ENCODE results near the gene SYAP1.

DNA sequence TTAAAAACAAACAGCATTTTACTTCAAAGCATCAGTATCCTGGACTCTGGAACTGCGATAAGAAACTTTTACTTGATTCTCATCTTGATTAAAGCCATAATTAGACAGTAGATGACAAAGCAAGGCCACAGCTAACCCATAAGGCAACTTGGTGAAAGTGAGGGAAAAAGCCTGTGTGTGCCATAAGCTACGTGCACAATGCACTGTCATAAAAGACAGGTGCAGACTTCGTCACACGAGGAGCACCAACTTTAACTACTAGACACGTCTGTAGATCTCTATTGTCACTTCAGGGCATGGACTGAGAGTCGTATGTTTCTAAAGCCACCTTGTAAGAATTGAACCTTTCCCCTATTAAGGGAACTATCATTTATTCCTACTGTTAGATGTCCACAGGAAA lies 20.0 kb upstream of the SYAP1 start:
- TF ChIP-seq, protein P1, sequence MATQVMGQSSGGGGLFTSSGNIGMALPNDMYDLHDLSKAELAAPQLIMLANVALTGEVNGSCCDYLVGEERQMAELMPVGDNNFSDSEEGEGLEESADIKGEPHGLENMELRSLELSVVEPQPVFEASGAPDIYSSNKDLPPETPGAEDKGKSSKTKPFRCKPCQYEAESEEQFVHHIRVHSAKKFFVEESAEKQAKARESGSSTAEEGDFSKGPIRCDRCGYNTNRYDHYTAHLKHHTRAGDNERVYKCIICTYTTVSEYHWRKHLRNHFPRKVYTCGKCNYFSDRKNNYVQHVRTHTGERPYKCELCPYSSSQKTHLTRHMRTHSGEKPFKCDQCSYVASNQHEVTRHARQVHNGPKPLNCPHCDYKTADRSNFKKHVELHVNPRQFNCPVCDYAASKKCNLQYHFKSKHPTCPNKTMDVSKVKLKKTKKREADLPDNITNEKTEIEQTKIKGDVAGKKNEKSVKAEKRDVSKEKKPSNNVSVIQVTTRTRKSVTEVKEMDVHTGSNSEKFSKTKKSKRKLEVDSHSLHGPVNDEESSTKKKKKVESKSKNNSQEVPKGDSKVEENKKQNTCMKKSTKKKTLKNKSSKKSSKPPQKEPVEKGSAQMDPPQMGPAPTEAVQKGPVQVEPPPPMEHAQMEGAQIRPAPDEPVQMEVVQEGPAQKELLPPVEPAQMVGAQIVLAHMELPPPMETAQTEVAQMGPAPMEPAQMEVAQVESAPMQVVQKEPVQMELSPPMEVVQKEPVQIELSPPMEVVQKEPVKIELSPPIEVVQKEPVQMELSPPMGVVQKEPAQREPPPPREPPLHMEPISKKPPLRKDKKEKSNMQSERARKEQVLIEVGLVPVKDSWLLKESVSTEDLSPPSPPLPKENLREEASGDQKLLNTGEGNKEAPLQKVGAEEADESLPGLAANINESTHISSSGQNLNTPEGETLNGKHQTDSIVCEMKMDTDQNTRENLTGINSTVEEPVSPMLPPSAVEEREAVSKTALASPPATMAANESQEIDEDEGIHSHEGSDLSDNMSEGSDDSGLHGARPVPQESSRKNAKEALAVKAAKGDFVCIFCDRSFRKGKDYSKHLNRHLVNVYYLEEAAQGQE (IDR thresholded peaks at IDR 0.05; ENCODE audit: unreplicated experiment), result no peak
- TF ChIP-seq, protein P2, sequence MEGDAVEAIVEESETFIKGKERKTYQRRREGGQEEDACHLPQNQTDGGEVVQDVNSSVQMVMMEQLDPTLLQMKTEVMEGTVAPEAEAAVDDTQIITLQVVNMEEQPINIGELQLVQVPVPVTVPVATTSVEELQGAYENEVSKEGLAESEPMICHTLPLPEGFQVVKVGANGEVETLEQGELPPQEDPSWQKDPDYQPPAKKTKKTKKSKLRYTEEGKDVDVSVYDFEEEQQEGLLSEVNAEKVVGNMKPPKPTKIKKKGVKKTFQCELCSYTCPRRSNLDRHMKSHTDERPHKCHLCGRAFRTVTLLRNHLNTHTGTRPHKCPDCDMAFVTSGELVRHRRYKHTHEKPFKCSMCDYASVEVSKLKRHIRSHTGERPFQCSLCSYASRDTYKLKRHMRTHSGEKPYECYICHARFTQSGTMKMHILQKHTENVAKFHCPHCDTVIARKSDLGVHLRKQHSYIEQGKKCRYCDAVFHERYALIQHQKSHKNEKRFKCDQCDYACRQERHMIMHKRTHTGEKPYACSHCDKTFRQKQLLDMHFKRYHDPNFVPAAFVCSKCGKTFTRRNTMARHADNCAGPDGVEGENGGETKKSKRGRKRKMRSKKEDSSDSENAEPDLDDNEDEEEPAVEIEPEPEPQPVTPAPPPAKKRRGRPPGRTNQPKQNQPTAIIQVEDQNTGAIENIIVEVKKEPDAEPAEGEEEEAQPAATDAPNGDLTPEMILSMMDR (conservative IDR thresholded peaks at IDR 0.05; ENCODE audit: low read depth in 2 of 2), result no peak
- TF ChIP-seq POLR2AphosphoS5 (IDR thresholded peaks at IDR 0.05; ENCODE audit: low read depth), result no peak
- TF ChIP-seq EZH2 (IDR thresholded peaks at IDR 0.05; ENCODE audit: low read depth, unreplicated experiment), result no peak
- no peak for TF ChIP-seq NANOG (IDR thresholded peaks at IDR 0.05; ENCODE audit: borderline replicate concordance)
- TF ChIP-seq, protein P3, sequence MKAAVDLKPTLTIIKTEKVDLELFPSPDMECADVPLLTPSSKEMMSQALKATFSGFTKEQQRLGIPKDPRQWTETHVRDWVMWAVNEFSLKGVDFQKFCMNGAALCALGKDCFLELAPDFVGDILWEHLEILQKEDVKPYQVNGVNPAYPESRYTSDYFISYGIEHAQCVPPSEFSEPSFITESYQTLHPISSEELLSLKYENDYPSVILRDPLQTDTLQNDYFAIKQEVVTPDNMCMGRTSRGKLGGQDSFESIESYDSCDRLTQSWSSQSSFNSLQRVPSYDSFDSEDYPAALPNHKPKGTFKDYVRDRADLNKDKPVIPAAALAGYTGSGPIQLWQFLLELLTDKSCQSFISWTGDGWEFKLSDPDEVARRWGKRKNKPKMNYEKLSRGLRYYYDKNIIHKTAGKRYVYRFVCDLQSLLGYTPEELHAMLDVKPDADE (IDR thresholded peaks at IDR 0.05), result no peak
- TF ChIP-seq STAT1 (IDR thresholded peaks at IDR 0.05; ENCODE audit: unreplicated experiment), result no peak
- no peak for TF ChIP-seq JUNB (IDR thresholded peaks at IDR 0.05; ENCODE audit: unreplicated experiment)
- no peak for TF ChIP-seq EZH2phosphoT487 (IDR thresholded peaks at IDR 0.05; ENCODE audit: unreplicated experiment)
- no peak for TF ChIP-seq CREB1 (CRISPR knock-in tag; IDR thresholded peaks at IDR 0.05; ENCODE audit: low read depth)
- TF ChIP-seq ZNF331 (CRISPR knock-in tag; IDR thresholded peaks at IDR 0.05; ENCODE audit: low read depth), result no peak
- TF ChIP-seq ZNF114 (CRISPR knock-in tag; IDR thresholded peaks at IDR 0.05), result no peak
- TF ChIP-seq, protein P4, sequence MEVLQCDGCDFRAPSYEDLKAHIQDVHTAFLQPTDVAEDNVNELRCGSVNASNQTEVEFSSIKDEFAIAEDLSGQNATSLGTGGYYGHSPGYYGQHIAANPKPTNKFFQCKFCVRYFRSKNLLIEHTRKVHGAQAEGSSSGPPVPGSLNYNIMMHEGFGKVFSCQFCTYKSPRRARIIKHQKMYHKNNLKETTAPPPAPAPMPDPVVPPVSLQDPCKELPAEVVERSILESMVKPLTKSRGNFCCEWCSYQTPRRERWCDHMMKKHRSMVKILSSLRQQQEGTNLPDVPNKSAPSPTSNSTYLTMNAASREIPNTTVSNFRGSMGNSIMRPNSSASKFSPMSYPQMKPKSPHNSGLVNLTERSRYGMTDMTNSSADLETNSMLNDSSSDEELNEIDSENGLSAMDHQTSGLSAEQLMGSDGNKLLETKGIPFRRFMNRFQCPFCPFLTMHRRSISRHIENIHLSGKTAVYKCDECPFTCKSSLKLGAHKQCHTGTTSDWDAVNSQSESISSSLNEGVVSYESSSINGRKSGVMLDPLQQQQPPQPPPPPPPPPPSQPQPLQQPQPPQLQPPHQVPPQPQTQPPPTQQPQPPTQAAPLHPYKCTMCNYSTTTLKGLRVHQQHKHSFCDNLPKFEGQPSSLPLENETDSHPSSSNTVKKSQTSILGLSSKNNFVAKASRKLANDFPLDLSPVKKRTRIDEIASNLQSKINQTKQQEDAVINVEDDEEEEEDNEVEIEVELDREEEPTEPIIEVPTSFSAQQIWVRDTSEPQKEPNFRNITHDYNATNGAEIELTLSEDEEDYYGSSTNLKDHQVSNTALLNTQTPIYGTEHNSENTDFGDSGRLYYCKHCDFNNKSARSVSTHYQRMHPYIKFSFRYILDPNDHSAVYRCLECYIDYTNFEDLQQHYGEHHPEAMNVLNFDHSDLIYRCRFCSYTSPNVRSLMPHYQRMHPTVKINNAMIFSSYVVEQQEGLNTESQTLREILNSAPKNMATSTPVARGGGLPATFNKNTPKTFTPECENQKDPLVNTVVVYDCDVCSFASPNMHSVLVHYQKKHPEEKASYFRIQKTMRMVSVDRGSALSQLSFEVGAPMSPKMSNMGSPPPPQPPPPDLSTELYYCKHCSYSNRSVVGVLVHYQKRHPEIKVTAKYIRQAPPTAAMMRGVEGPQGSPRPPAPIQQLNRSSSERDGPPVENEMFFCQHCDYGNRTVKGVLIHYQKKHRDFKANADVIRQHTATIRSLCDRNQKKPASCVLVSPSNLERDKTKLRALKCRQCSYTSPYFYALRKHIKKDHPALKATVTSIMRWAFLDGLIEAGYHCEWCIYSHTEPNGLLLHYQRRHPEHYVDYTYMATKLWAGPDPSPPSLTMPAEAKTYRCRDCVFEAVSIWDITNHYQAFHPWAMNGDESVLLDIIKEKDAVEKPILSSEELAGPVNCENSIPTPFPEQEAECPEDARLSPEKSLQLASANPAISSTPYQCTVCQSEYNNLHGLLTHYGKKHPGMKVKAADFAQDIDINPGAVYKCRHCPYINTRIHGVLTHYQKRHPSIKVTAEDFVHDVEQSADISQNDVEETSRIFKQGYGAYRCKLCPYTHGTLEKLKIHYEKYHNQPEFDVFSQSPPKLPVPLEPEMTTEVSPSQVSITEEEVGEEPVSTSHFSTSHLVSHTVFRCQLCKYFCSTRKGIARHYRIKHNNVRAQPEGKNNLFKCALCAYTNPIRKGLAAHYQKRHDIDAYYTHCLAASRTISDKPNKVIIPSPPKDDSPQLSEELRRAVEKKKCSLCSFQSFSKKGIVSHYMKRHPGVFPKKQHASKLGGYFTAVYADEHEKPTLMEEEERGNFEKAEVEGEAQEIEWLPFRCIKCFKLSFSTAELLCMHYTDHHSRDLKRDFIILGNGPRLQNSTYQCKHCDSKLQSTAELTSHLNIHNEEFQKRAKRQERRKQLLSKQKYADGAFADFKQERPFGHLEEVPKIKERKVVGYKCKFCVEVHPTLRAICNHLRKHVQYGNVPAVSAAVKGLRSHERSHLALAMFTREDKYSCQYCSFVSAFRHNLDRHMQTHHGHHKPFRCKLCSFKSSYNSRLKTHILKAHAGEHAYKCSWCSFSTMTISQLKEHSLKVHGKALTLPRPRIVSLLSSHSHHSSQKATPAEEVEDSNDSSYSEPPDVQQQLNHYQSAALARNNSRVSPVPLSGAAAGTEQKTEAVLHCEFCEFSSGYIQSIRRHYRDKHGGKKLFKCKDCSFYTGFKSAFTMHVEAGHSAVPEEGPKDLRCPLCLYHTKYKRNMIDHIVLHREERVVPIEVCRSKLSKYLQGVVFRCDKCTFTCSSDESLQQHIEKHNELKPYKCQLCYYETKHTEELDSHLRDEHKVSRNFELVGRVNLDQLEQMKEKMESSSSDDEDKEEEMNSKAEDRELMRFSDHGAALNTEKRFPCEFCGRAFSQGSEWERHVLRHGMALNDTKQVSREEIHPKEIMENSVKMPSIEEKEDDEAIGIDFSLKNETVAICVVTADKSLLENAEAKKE (CRISPR knock-in tag; IDR thresholded peaks at IDR 0.05), result no peak
